Ascending aorta (tissue), 2 donors: ENCODE results near the gene KIRREL1. TPM values are rescaled to one million over a fixed set of nuclear protein-coding genes. Genes with fewer than 3 reads are reported as not detected.

Experiments
- DNase-seq, 2 donors: peaks; one replicate each; pipeline ENCODE4 v3.0.0-alpha.2; 2019; ENCODE audit warnings: low spot score in 2 of 2
- H3K27ac ChIP-seq, 2 donors: fragments of 200-600 bp; sonication (generic); one replicate each; pipeline ENCODE4 v1.5.1; 2016 to 2017; ENCODE audit warnings: mild to moderate bottlenecking in 1 of 2
- H3K27me3 ChIP-seq: fragments of 200-600 bp; sonication (generic); one replicate; pipeline ENCODE4 v1.5.1; 2017
- H3K36me3 ChIP-seq, 2 donors: fragments of 200-600 bp; sonication (generic); one replicate each; pipeline ENCODE4 v1.5.1; 2016
- H3K4me1 ChIP-seq, 2 donors: fragments of 200-600 bp; sonication (generic); one replicate each; pipeline ENCODE4 v1.5.1; 2016 to 2017; ENCODE audit warnings: mild to moderate bottlenecking in 1 of 2
- H3K4me3 ChIP-seq, 2 donors: fragments of 200-600 bp; sonication (generic); one replicate each; pipeline ENCODE4 v1.5.1; 2016 to 2017; ENCODE audit warnings: mild to moderate bottlenecking in 1 of 2
- H3K9me3 ChIP-seq, 2 donors: fragments of 200-600 bp; sonication (generic); one replicate each; pipeline ENCODE4 v1.5.1; 2016
- CTCF ChIP-seq, 3 experiments: fragments of 200-600 bp in 2 of 3; fragments of 450-650 bp in 1 of 3; sonication (generic) in 2 of 3; IDR thresholded peaks; one replicate each; pipeline ENCODE4 v1.5.1; 2016 to 2019; ENCODE audit warnings: antibody characterized with exemption in 3 of 3, mild to moderate bottlenecking in 1 of 3, moderate library complexity in 1 of 3
- intact Hi-C: fragments of 100-400 bp; cut with DNase I; formaldehyde crosslinking; loops from one replicate; pipeline ENCODE4 v1.15.1; 2023
- total RNA-seq: library from RNA; depleted of rRNA; stranded (reverse); fragments of >200 nt; gene quantifications from one replicate; pipeline ENCODE4 v1.1.0, GENCODE V29; 2016

The KIRREL1 gene
- total RNA-seq, 1 donor from 2014 or later = 114 TPM

GRCh38 chr1:157975228-157975950 is 18.1 kb upstream of the KIRREL1 start:
- intact Hi-C loops = no loop called here
- no peak overlapping the region for H3K4me3 ChIP-seq

GRCh38 chr1:157976888-157977287 is 16.6 kb upstream of the KIRREL1 start:
- no peaks in the 10 kb centered on the region for H3K27me3 ChIP-seq
- no peak overlapping the region for H3K27ac ChIP-seq
- DNase-seq = no peak
- no peaks in the 10 kb centered on the region for H3K9me3 ChIP-seq
- no peak for TF ChIP-seq CTCF (IDR thresholded peaks at IDR 0.05)
- H3K4me3 ChIP-seq = no peak overlapping the region
- intact Hi-C loops = no loop called here
- no peaks in the 10 kb centered on the region for H3K4me1 ChIP-seq
- H3K36me3 ChIP-seq = no peaks in the 10 kb centered on the region

More at GRCh38 chr1:157975228-157975950, 18.1 kb upstream of the KIRREL1 start:
- no peak for DNase-seq
- Histone ChIP-seq H3K9me3 (no peaks in the 10 kb centered on the region), H3K27me3 (no peaks in the 10 kb centered on the region), H3K36me3 (no peaks in the 10 kb centered on the region), H3K27ac (no peak overlapping the region), H3K4me1 (no peaks in the 10 kb centered on the region)
- no peak for TF ChIP-seq CTCF (IDR thresholded peaks at IDR 0.05)

- no peak overlapping the region for H3K27ac ChIP-seq
These were observed 14.7 kb upstream of the KIRREL1 start for GRCh38 chr1:157978586-157979403.

GRCh38 chr1:157982136-157982535 is 11.3 kb upstream of the KIRREL1 start:
- no peaks in the 10 kb centered on the region for H3K36me3 ChIP-seq
- DNase-seq = no peak
- intact Hi-C loops = no loop called here
- H3K4me3 ChIP-seq = no peak overlapping the region
- no peak overlapping the region for H3K27ac ChIP-seq
- H3K27me3 ChIP-seq = no peaks in the 10 kb centered on the region
- H3K9me3 ChIP-seq = no peaks in the 10 kb centered on the region
- TF ChIP-seq CTCF (IDR thresholded peaks at IDR 0.05) = no peak
- no peaks in the 10 kb centered on the region for H3K4me1 ChIP-seq

More at GRCh38 chr1:157978586-157979403, 14.7 kb upstream of the KIRREL1 start:
- Histone ChIP-seq H3K9me3 (no peaks in the 10 kb centered on the region), H3K4me1 (no peaks in the 10 kb centered on the region), H3K4me3 (peak overlapping the region; percentile 23 to 47), H3K27me3 (no peaks in the 10 kb centered on the region), H3K36me3 (no peaks in the 10 kb centered on the region)
- intact Hi-C loops = no loop called here
- DNase-seq = no peak
- TF ChIP-seq CTCF (IDR thresholded peaks at IDR 0.05) = no peak

GRCh38 chr1:157983787-157984186 is 9.7 kb upstream of the KIRREL1 start:
- TF ChIP-seq CTCF (IDR thresholded peaks at IDR 0.05) = no peak

More at GRCh38 chr1:157983787-157984186, 9.7 kb upstream of the KIRREL1 start:
- Histone ChIP-seq H3K4me3 (no peak overlapping the region), H3K27me3 (no peaks in the 10 kb centered on the region), H3K36me3 (no peaks in the 10 kb centered on the region), H3K9me3 (no peaks in the 10 kb centered on the region), H3K27ac (no peak overlapping the region), H3K4me1 (no peaks in the 10 kb centered on the region)
- no peak for DNase-seq
- intact Hi-C loops = no loop called here
